Measurements from ENCODE around the gene ENAH. TPM values are rescaled to one million over a fixed set of nuclear protein-coding genes. Genes with fewer than 3 reads are reported as not detected.

The ENAH gene
- total RNA-seq, 1 donor from 2014 or later = 137 TPM

- Mint-ChIP-seq H3K4me1 (peaks cover 1% of the 10 kb centered on the region), H3K27ac (no peak overlapping the region), H3K4me3 (no peak overlapping the region), H3K36me3 (no peaks in the 10 kb centered on the region), H3K9me3 (peaks cover 3% of the 10 kb centered on the region), H3K27me3 (ENCODE audit: low read depth) (no peaks in the 10 kb centered on the region)
- no peak for TF ChIP-seq CTCF (IDR thresholded peaks at IDR 0.05; ENCODE audit: unreplicated experiment)
- no peak for DNase-seq (ENCODE audit: low spot score in 2 of 2, unreplicated experiment in 2 of 2)
Measured at GRCh38 chr1:225454733-225455132, 198.2 kb downstream of the ENAH start.

GRCh38 chr1:225453797-225454648, 198.9 kb downstream of the ENAH start:
- Mint-ChIP-seq H3K27me3 (ENCODE audit: low read depth) (no peaks in the 10 kb centered on the region), H3K4me3 (no peak overlapping the region), H3K9me3 (peaks cover 3% of the 10 kb centered on the region), H3K27ac (no peak overlapping the region), H3K36me3 (no peaks in the 10 kb centered on the region), H3K4me1 (no peaks in the 10 kb centered on the region)
- no peak for DNase-seq (ENCODE audit: low spot score in 2 of 2, unreplicated experiment in 2 of 2)
- TF ChIP-seq CTCF (IDR thresholded peaks at IDR 0.05; ENCODE audit: unreplicated experiment) = no peak

GRCh38 chr1:225451840-225452515, 200.9 kb downstream of the ENAH start:
- no peak overlapping the region for H3K4me3 Mint-ChIP-seq
- DNase-seq (ENCODE audit: low spot score in 2 of 2, unreplicated experiment in 2 of 2) = no peak

GRCh38 chr1:225451340-225451739, 201.6 kb downstream of the ENAH start:
- DNase-seq (ENCODE audit: low spot score in 2 of 2, unreplicated experiment in 2 of 2) = no peak
- no peak overlapping the region for H3K4me3 Mint-ChIP-seq
- H3K9me3 Mint-ChIP-seq = no peaks in the 10 kb centered on the region
- peaks cover 19% of the 10 kb centered on the region for H3K4me1 Mint-ChIP-seq
- no peaks in the 10 kb centered on the region for H3K27me3 Mint-ChIP-seq (ENCODE audit: low read depth)
- no peaks in the 10 kb centered on the region for H3K36me3 Mint-ChIP-seq
- no peak for TF ChIP-seq CTCF (IDR thresholded peaks at IDR 0.05; ENCODE audit: unreplicated experiment)
- H3K27ac Mint-ChIP-seq = no peak overlapping the region

More at GRCh38 chr1:225451840-225452515, 200.9 kb downstream of the ENAH start:
- Mint-ChIP-seq H3K9me3 (peaks cover 3% of the 10 kb centered on the region), H3K36me3 (no peaks in the 10 kb centered on the region), H3K4me1 (peaks cover 13% of the 10 kb centered on the region), H3K27ac (no peak overlapping the region), H3K27me3 (ENCODE audit: low read depth) (no peaks in the 10 kb centered on the region)
- peak; percentile 12 for TF ChIP-seq CTCF (IDR thresholded peaks at IDR 0.05; ENCODE audit: unreplicated experiment)

GRCh38 chr1:225450491-225451191, 202.3 kb downstream of the ENAH start:
- H3K36me3 Mint-ChIP-seq = no peaks in the 10 kb centered on the region
- H3K9me3 Mint-ChIP-seq = no peaks in the 10 kb centered on the region
- no peak overlapping the region for H3K4me3 Mint-ChIP-seq
- H3K4me1 Mint-ChIP-seq = peaks cover 26% of the 10 kb centered on the region
- H3K27me3 Mint-ChIP-seq (ENCODE audit: low read depth) = no peaks in the 10 kb centered on the region
- TF ChIP-seq CTCF (IDR thresholded peaks at IDR 0.05; ENCODE audit: unreplicated experiment) = no peak
- no peak overlapping the region for H3K27ac Mint-ChIP-seq
- DNase-seq (ENCODE audit: low spot score in 2 of 2, unreplicated experiment in 2 of 2) = no peak
